GM23338 (cell line): ENCODE data around the gene SETBP1. TPM values are rescaled to one million over a fixed set of nuclear protein-coding genes. Genes with fewer than 3 reads are reported as not detected.

ENCODE experiments used
- ATAC-seq: fragments of 200-7000 bp; cut with Tn5 transposase; 3 replicates; pipeline ENCODE4 v1.9.1; 2020
- DNase-seq: peaks from one replicate; pipeline ENCODE4 v3.0.0-alpha.2; 2015; ENCODE audit warnings: low spot score
- H2AFZ ChIP-seq: fragments of 200-600 bp; sonication (generic); 2 replicates; pipeline ENCODE4 v1.8.0; 2016; ENCODE audit warnings: antibody characterized with exemption, mild to moderate bottlenecking, moderate library complexity
- H3F3A ChIP-seq: fragments of 200-600 bp; sonication (generic); replicated peaks from 2 replicates; pipeline ENCODE4 v1.8.0; 2017; ENCODE audit warnings: antibody characterized with exemption, mixed run types, low read depth
- H3K27ac ChIP-seq: fragments of 200-600 bp; sonication (generic); 2 replicates; pipeline ENCODE4 v1.6.1; 2016; ENCODE audit warnings: low read depth
- H3K27me3 ChIP-seq: fragments of 200-600 bp; sonication (generic); 2 replicates; pipeline ENCODE4 v1.8.0; 2016; ENCODE audit warnings: mild to moderate bottlenecking, mixed run types, moderate library complexity; ENCODE audit not compliant: insufficient read depth
- H3K36me3 ChIP-seq: fragments of 200-600 bp; sonication (generic); 2 replicates; pipeline ENCODE4 v1.8.0; 2016; ENCODE audit warnings: mild to moderate bottlenecking; ENCODE audit not compliant: insufficient read depth
- H3K4me1 ChIP-seq: fragments of 200-600 bp; sonication (generic); 2 replicates; pipeline ENCODE4 v1.8.0; 2016; ENCODE audit warnings: mild to moderate bottlenecking, moderate library complexity; ENCODE audit not compliant: insufficient read depth
- H3K4me2 ChIP-seq: fragments of 200-600 bp; sonication (generic); 2 replicates; pipeline ENCODE4 v1.7.1; 2017; ENCODE audit warnings: mixed run types
- H3K4me3 ChIP-seq: fragments of 200-600 bp; sonication (generic); 2 replicates; pipeline ENCODE4 v1.6.1; 2016; ENCODE audit warnings: mixed run types
- H3K79me2 ChIP-seq: fragments of 200-600 bp; sonication (generic); replicated peaks from 2 replicates; pipeline ENCODE4 v1.8.0; 2017; ENCODE audit warnings: mild to moderate bottlenecking; ENCODE audit not compliant: insufficient read depth
- H3K9me2 ChIP-seq: fragments of 200-600 bp; sonication (generic); 2 replicates; pipeline ENCODE4 v1.8.0; 2017; ENCODE audit not compliant: insufficient read depth
- H4K20me1 ChIP-seq: fragments of 200-600 bp; sonication (generic); replicated peaks from 2 replicates; pipeline ENCODE4 v1.8.0; 2017; ENCODE audit warnings: mild to moderate bottlenecking; ENCODE audit not compliant: insufficient read depth
- H3K27ac Mint-ChIP-seq: 2 replicates; pipeline ENCODE4 v1.8.0; 2020; ENCODE audit warnings: inconsistent platforms, mild to moderate bottlenecking, moderate library complexity, mixed read lengths
- H3K27me3 Mint-ChIP-seq: 3 replicates; pipeline ENCODE4 v1.8.0; 2022; ENCODE audit warnings: low read depth, mild to moderate bottlenecking, moderate library complexity, mixed read lengths, inconsistent platforms; ENCODE audit not compliant: insufficient read depth, poor library complexity
- H3K36me3 Mint-ChIP-seq: 3 replicates; pipeline ENCODE4 v1.8.0; 2021; ENCODE audit warnings: low read depth, mild to moderate bottlenecking, inconsistent platforms, moderate library complexity, mixed read lengths
- H3K4me1 Mint-ChIP-seq: 3 replicates; pipeline ENCODE4 v1.8.0; 2020; ENCODE audit warnings: mild to moderate bottlenecking, inconsistent platforms, mixed read lengths
- H3K4me3 Mint-ChIP-seq: 3 replicates; pipeline ENCODE4 v1.8.0; 2021; ENCODE audit warnings: moderate library complexity, mild to moderate bottlenecking, inconsistent platforms, mixed read lengths
- H3K9me3 Mint-ChIP-seq: 3 replicates; pipeline ENCODE4 v1.8.0; 2020; ENCODE audit warnings: moderate library complexity, mild to moderate bottlenecking, inconsistent platforms, mixed read lengths
- CREB1 ChIP-seq: fragments of 250-450 bp; sonication (Bioruptor Pico); IDR thresholded peaks from 2 replicates; pipeline ENCODE4 v1.5.0; 2020; ENCODE audit warnings: low read depth, mild to moderate bottlenecking, moderate library complexity
- EZH2 ChIP-seq: fragments of 200-600 bp; sonication (generic); IDR thresholded peaks from one replicate; pipeline ENCODE4 v1.8.0; 2017; ENCODE audit warnings: antibody characterized with exemption, mild to moderate bottlenecking, low read depth; ENCODE audit not compliant: unreplicated experiment
- EZH2phosphoT487 ChIP-seq: fragments of 200-600 bp; sonication (generic); IDR thresholded peaks from one replicate; pipeline ENCODE4 v1.8.1; 2018; ENCODE audit warnings: antibody characterized with exemption; ENCODE audit not compliant: unreplicated experiment
- JUNB ChIP-seq: IDR thresholded peaks from one replicate; pipeline ENCODE4 v1.6.1; 2016; ENCODE audit warnings: antibody characterized with exemption; ENCODE audit not compliant: unreplicated experiment
- NANOG ChIP-seq: IDR thresholded peaks from 2 replicates; pipeline ENCODE4 v1.6.1; 2016; ENCODE audit warnings: antibody characterized with exemption, borderline replicate concordance
- POLR2AphosphoS5 ChIP-seq: IDR thresholded peaks from 2 replicates; pipeline ENCODE4 v1.6.1; 2016; ENCODE audit warnings: antibody characterized with exemption, low read depth
- STAT1 ChIP-seq: IDR thresholded peaks from one replicate; pipeline ENCODE4 v1.6.1; 2016; ENCODE audit warnings: antibody characterized with exemption; ENCODE audit not compliant: unreplicated experiment
- ZNF114 ChIP-seq: fragments of 250-450 bp; sonication (Bioruptor Pico); IDR thresholded peaks from 2 replicates; pipeline ENCODE4 v1.5.0; 2020; ENCODE audit warnings: mild to moderate bottlenecking, moderate library complexity
- ZNF331 ChIP-seq: fragments of 250-450 bp; sonication (Bioruptor Pico); IDR thresholded peaks from 2 replicates; pipeline ENCODE4 v1.5.0; 2020; ENCODE audit warnings: low read depth, mild to moderate bottlenecking, moderate library complexity
- polyA plus RNA-seq: library from polyadenylated mRNA; unstranded; fragments of >200 nt; fragmentation: Nextera tagmentation; extraction: Ambion mirVana; gene quantifications from 2 replicates; pipeline ENCODE4 v1.2.1, GENCODE V29; 2016
- total RNA-seq: library from RNA; depleted of rRNA; stranded (reverse); fragments of >200 nt; shearing (Covaris generic); gene quantifications from 2 replicates; pipeline ENCODE4 v1.2.3, GENCODE V29; 2014
- TF ChIP-seq, protein P1 (sequence below), 2 experiments: fragments of 200-600 bp in 1 of 2; sonication (generic) in 1 of 2; conservative IDR thresholded peaks; 2 replicates each; pipeline versions ENCODE4 v1.5.1 to v1.6.1; 2016 to 2017; ENCODE audit warnings: antibody characterized with exemption in 2 of 2, low read depth in 2 of 2, mild to moderate bottlenecking in 2 of 2, moderate library complexity in 1 of 2
- TF ChIP-seq, protein P2 (sequence below): IDR thresholded peaks from one replicate; pipeline ENCODE4 v1.6.1; 2018; ENCODE audit warnings: antibody characterized with exemption; ENCODE audit not compliant: unreplicated experiment
- TF ChIP-seq, protein P3 (sequence below): fragments of 250-450 bp; sonication (Bioruptor Pico); IDR thresholded peaks from 2 replicates; pipeline ENCODE4 v1.5.0; 2020; ENCODE audit warnings: mild to moderate bottlenecking, moderate library complexity

Gene SETBP1
- total and polyA plus RNA-seq, 2 experiments from 2014 or later: 1.6 to 5.5 TPM

DNA sequence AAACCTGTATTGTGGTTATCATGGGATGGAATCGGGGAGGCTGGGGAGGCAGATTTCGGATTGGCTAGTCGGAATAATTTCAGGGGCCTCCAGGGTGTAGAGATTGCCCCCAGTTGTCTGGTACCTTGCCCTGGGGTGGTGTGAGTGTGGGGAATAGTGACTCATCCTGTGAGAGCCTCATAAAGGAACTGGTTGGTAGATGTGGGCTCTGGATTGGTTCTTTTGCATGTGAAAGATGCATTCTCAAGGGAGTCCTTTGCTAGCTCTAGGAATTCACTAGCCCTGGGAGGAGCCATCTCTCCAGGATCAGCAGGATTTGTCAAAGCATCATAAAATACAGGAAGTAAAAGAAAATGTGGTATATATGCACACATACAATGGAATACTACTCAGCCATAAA is 331.6 kb downstream of the SETBP1 start (continued):
- TF ChIP-seq, protein P1, sequence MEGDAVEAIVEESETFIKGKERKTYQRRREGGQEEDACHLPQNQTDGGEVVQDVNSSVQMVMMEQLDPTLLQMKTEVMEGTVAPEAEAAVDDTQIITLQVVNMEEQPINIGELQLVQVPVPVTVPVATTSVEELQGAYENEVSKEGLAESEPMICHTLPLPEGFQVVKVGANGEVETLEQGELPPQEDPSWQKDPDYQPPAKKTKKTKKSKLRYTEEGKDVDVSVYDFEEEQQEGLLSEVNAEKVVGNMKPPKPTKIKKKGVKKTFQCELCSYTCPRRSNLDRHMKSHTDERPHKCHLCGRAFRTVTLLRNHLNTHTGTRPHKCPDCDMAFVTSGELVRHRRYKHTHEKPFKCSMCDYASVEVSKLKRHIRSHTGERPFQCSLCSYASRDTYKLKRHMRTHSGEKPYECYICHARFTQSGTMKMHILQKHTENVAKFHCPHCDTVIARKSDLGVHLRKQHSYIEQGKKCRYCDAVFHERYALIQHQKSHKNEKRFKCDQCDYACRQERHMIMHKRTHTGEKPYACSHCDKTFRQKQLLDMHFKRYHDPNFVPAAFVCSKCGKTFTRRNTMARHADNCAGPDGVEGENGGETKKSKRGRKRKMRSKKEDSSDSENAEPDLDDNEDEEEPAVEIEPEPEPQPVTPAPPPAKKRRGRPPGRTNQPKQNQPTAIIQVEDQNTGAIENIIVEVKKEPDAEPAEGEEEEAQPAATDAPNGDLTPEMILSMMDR (conservative IDR thresholded peaks at IDR 0.05; ENCODE audit: low read depth in 2 of 2): no peak
- TF ChIP-seq JUNB (no peak), ZNF331 (CRISPR knock-in tag) (no peak)

GRCh38 chr18:45014047-45014501 is 333.4 kb downstream of the SETBP1 start:
- H3K4me1 Mint-ChIP-seq: peaks cover 52% of the 10 kb centered on the region
- TF ChIP-seq, protein P1 (conservative IDR thresholded peaks at IDR 0.05; ENCODE audit: low read depth in 2 of 2): no peak
- no peak for TF ChIP-seq CREB1 (CRISPR knock-in tag)
- TF ChIP-seq NANOG: no peak
- no peak for TF ChIP-seq EZH2phosphoT487
- TF ChIP-seq, protein P2, sequence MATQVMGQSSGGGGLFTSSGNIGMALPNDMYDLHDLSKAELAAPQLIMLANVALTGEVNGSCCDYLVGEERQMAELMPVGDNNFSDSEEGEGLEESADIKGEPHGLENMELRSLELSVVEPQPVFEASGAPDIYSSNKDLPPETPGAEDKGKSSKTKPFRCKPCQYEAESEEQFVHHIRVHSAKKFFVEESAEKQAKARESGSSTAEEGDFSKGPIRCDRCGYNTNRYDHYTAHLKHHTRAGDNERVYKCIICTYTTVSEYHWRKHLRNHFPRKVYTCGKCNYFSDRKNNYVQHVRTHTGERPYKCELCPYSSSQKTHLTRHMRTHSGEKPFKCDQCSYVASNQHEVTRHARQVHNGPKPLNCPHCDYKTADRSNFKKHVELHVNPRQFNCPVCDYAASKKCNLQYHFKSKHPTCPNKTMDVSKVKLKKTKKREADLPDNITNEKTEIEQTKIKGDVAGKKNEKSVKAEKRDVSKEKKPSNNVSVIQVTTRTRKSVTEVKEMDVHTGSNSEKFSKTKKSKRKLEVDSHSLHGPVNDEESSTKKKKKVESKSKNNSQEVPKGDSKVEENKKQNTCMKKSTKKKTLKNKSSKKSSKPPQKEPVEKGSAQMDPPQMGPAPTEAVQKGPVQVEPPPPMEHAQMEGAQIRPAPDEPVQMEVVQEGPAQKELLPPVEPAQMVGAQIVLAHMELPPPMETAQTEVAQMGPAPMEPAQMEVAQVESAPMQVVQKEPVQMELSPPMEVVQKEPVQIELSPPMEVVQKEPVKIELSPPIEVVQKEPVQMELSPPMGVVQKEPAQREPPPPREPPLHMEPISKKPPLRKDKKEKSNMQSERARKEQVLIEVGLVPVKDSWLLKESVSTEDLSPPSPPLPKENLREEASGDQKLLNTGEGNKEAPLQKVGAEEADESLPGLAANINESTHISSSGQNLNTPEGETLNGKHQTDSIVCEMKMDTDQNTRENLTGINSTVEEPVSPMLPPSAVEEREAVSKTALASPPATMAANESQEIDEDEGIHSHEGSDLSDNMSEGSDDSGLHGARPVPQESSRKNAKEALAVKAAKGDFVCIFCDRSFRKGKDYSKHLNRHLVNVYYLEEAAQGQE: no peak
- TF ChIP-seq STAT1: no peak
- no peak for TF ChIP-seq EZH2
- TF ChIP-seq, protein P3, sequence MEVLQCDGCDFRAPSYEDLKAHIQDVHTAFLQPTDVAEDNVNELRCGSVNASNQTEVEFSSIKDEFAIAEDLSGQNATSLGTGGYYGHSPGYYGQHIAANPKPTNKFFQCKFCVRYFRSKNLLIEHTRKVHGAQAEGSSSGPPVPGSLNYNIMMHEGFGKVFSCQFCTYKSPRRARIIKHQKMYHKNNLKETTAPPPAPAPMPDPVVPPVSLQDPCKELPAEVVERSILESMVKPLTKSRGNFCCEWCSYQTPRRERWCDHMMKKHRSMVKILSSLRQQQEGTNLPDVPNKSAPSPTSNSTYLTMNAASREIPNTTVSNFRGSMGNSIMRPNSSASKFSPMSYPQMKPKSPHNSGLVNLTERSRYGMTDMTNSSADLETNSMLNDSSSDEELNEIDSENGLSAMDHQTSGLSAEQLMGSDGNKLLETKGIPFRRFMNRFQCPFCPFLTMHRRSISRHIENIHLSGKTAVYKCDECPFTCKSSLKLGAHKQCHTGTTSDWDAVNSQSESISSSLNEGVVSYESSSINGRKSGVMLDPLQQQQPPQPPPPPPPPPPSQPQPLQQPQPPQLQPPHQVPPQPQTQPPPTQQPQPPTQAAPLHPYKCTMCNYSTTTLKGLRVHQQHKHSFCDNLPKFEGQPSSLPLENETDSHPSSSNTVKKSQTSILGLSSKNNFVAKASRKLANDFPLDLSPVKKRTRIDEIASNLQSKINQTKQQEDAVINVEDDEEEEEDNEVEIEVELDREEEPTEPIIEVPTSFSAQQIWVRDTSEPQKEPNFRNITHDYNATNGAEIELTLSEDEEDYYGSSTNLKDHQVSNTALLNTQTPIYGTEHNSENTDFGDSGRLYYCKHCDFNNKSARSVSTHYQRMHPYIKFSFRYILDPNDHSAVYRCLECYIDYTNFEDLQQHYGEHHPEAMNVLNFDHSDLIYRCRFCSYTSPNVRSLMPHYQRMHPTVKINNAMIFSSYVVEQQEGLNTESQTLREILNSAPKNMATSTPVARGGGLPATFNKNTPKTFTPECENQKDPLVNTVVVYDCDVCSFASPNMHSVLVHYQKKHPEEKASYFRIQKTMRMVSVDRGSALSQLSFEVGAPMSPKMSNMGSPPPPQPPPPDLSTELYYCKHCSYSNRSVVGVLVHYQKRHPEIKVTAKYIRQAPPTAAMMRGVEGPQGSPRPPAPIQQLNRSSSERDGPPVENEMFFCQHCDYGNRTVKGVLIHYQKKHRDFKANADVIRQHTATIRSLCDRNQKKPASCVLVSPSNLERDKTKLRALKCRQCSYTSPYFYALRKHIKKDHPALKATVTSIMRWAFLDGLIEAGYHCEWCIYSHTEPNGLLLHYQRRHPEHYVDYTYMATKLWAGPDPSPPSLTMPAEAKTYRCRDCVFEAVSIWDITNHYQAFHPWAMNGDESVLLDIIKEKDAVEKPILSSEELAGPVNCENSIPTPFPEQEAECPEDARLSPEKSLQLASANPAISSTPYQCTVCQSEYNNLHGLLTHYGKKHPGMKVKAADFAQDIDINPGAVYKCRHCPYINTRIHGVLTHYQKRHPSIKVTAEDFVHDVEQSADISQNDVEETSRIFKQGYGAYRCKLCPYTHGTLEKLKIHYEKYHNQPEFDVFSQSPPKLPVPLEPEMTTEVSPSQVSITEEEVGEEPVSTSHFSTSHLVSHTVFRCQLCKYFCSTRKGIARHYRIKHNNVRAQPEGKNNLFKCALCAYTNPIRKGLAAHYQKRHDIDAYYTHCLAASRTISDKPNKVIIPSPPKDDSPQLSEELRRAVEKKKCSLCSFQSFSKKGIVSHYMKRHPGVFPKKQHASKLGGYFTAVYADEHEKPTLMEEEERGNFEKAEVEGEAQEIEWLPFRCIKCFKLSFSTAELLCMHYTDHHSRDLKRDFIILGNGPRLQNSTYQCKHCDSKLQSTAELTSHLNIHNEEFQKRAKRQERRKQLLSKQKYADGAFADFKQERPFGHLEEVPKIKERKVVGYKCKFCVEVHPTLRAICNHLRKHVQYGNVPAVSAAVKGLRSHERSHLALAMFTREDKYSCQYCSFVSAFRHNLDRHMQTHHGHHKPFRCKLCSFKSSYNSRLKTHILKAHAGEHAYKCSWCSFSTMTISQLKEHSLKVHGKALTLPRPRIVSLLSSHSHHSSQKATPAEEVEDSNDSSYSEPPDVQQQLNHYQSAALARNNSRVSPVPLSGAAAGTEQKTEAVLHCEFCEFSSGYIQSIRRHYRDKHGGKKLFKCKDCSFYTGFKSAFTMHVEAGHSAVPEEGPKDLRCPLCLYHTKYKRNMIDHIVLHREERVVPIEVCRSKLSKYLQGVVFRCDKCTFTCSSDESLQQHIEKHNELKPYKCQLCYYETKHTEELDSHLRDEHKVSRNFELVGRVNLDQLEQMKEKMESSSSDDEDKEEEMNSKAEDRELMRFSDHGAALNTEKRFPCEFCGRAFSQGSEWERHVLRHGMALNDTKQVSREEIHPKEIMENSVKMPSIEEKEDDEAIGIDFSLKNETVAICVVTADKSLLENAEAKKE (CRISPR knock-in tag): no peak
- TF ChIP-seq JUNB: no peak
- TF ChIP-seq ZNF114 (CRISPR knock-in tag): no peak
- TF ChIP-seq POLR2AphosphoS5: no peak

More at GRCh38 chr18:45014047-45014501, 333.4 kb downstream of the SETBP1 start:
- peak; percentile 47 for DNase-seq
- H3K9me3 Mint-ChIP-seq: no peaks in the 10 kb centered on the region
- H3K36me3 Mint-ChIP-seq: peaks cover 3% of the 10 kb centered on the region; the same call in 1 of the 3 replicates
- no peaks in the 10 kb centered on the region for H3K27me3 ChIP-seq
- no peaks in the 10 kb centered on the region for H4K20me1 ChIP-seq
- H3K4me1 ChIP-seq: peaks cover 17% of the 10 kb centered on the region
- no peaks in the 10 kb centered on the region; the same call in 1 of the 2 replicates for H3K9me2 ChIP-seq
- no peak overlapping the region for H2AFZ ChIP-seq
- H3K27ac Mint-ChIP-seq: no peak overlapping the region
- H3K27me3 Mint-ChIP-seq: peaks cover 3% of the 10 kb centered on the region
- H3K79me2 ChIP-seq: no peaks in the 10 kb centered on the region
- H3K27ac ChIP-seq: no peak overlapping the region
- H3K4me3 Mint-ChIP-seq: no peak overlapping the region
- no peaks in the 10 kb centered on the region for H3F3A ChIP-seq
- no peak overlapping the region for H3K4me3 ChIP-seq
- H3K36me3 ChIP-seq: no peaks in the 10 kb centered on the region
- H3K4me2 ChIP-seq: no peak overlapping the region
- ATAC-seq: peak; percentile 43
